ENCODE measurements around the gene HLTF. TPM values are rescaled to one million over a fixed set of nuclear protein-coding genes. Genes with fewer than 3 reads are reported as not detected.
"Not testable (repeated sequence)": the region's sequence is repeated elsewhere in the genome, so short reads cannot be mapped to it uniquely, and the experiment has no call there.

Gene HLTF
- total and polyA plus RNA-seq, 8 donors, result 2.3 to 17.5 (median 11.0) TPM

GRCh38 chr3:148992027-148992634 is 94.2 kb downstream of the HLTF start:
- Histone ChIP-seq H3K9me3 (no peaks in the 10 kb centered on the region), H3K4me1 (peaks cover 0 to 4% (median 0%) of the 10 kb centered on the region in 3 donors), H3K27me3 (no peaks in the 10 kb centered on the region), H3K4me3 (peak overlapping the region; percentile 87 to 95 (median 92)), H3K27ac (peak overlapping the region; percentile 89 to 94 (median 94)), H3K36me3 (peaks cover 0 to 7% (median 0%) of the 10 kb centered on the region in 3 donors)
- intact Hi-C loops (cut with DNase I), result no loop called here
- ATAC-seq (peak; percentile 49 to 65 (median 56)), DNase-seq (peak; percentile 29 to 80 (median 52)), FAIRE-seq (no peak)
- no peak for TF ChIP-seq CTCF (IDR thresholded peaks at IDR 0.05)
- 1 to 2% methylated on average over 27 to 34 of the region's 34 CpGs for WGBS, 2 donors

- H3K27ac ChIP-seq, result peak within 1 kb of the TSS; percentile 89 to 94 (median 94)
- H3K4me1 ChIP-seq, result peaks cover 0 to 4% (median 0%) of the 10 kb centered on the region in 3 donors
- 1% methylated on average over 70 to 91 of the region's 91 CpGs for WGBS, 2 donors
- DNase-seq, result peak; percentile 76 to 92 (median 86)
- peak within 1 kb of the TSS; percentile 87 to 95 (median 92) for H3K4me3 ChIP-seq
- H3K27me3 ChIP-seq, result no peaks in the 10 kb centered on the region
- peaks cover 0 to 3% (median 0%) of the 10 kb centered on the region in 3 donors for H3K36me3 ChIP-seq
- intact Hi-C loops (cut with DNase I), result no loop called here
- no peak for FAIRE-seq
- ATAC-seq, result peak; percentile 93 to 97 (median 95)
- no peaks in the 10 kb centered on the region for H3K9me3 ChIP-seq
- no peak for TF ChIP-seq CTCF (IDR thresholded peaks at IDR 0.05)
Observed at GRCh38 chr3:148991219-148992026, 94.9 kb downstream of the HLTF start, which contains the start of gene GYG1. Gene GYG1 (plus strand): TSS chr3:148991540. CDS start chr3:148991641, 101 bp downstream.

- DNase-seq, result no peak
- WGBS, 2 donors, result 65 to 71% methylated on average over 4 of the region's 4 CpGs
- no peaks in the 10 kb centered on the region for H3K9me3 ChIP-seq
- H3K4me3 ChIP-seq, result no peak overlapping the region
- no peak for TF ChIP-seq CTCF (IDR thresholded peaks at IDR 0.05)
- no peaks in the 10 kb centered on the region for H3K27me3 ChIP-seq
- H3K27ac ChIP-seq, result no peak overlapping the region
- no peak for ATAC-seq
- no peaks in the 10 kb centered on the region for H3K36me3 ChIP-seq
- intact Hi-C loops (cut with DNase I), result no loop called here
- no peak for FAIRE-seq
- peaks cover 0 to 4% (median 0%) of the 10 kb centered on the region in 3 donors for H3K4me1 ChIP-seq
Observed at GRCh38 chr3:148990236-148990635, 96.1 kb downstream of the HLTF start.

GRCh38 chr3:148987551-148987950 is 98.8 kb downstream of the HLTF start:
- 92 to 97% methylated on average over 22 to 29 of the region's 29 CpGs for WGBS, 2 donors
- FAIRE-seq; intact Hi-C loops (cut with DNase I): not testable (repeated sequence)

GRCh38 chr3:148981273-148981672 is 105.1 kb downstream of the HLTF start:
- WGBS, 2 donors, result 44 to 54% methylated on average over 1 of the region's 1 CpG
- DNase-seq (no peak), ATAC-seq (no peak), FAIRE-seq (no peak)
- no peak overlapping the region for H3K27ac ChIP-seq
- no peak overlapping the region for H3K4me3 ChIP-seq
- no peaks in the 10 kb centered on the region for H3K36me3 ChIP-seq
- no peak for TF ChIP-seq CTCF (IDR thresholded peaks at IDR 0.05)
- intact Hi-C loops (cut with DNase I), result no loop called here
- no peaks in the 10 kb centered on the region for H3K9me3 ChIP-seq
- H3K4me1 ChIP-seq, result no peaks in the 10 kb centered on the region
- H3K27me3 ChIP-seq, result no peaks in the 10 kb centered on the region

More at GRCh38 chr3:148987551-148987950, 98.8 kb downstream of the HLTF start:
- not testable (repeated sequence) for H3K27ac ChIP-seq, ATAC-seq, H3K4me3 ChIP-seq, H3K4me1 ChIP-seq, DNase-seq, H3K27me3 ChIP-seq, H3K36me3 ChIP-seq, H3K9me3 ChIP-seq

Other genes with a start within 250 kb of the HLTF start
- 10 to 100 TPM in 1 of 6 donors, 1 to 10 TPM in 5; 3.0 to 10.4 (median 4.9) TPM for gene CPA3, start 221.2 kb downstream of the HLTF start, total RNA-seq
- 1 to 10 TPM; 1.1 to 3.0 TPM for gene CPA3, start 221.2 kb downstream of the HLTF start, polyA plus RNA-seq
- 10 to 100 TPM; 21.5 to 29.1 (median 22.6) TPM for gene GYG1, start 95.0 kb downstream of the HLTF start, total RNA-seq
- gene GYG1, start 95.0 kb downstream of the HLTF start, polyA plus RNA-seq, result 10 to 100 TPM; 22.3 to 37.8 TPM
- 10 to 100 TPM in 2 of 6 donors, 1 to 10 TPM in 4; 6.1 to 18.1 (median 9.1) TPM for gene HPS3, start 43.1 kb upstream of the HLTF start, total RNA-seq
- 1 to 10 TPM; 4.0 to 6.4 TPM for gene HPS3, start 43.1 kb upstream of the HLTF start, polyA plus RNA-seq
- gene CP, start 135.3 kb upstream of the HLTF start, total RNA-seq, result 10 to 100 TPM in 2 of 6 donors, 1 to 10 TPM in 3, under 1 TPM in 1; 0.60 to 19.6 (median 1.8) TPM
- gene CP, start 135.3 kb upstream of the HLTF start, polyA plus RNA-seq, result 1 to 10 TPM; 2.4 to 3.7 TPM
- gene TM4SF18, start 247.1 kb upstream of the HLTF start, total RNA-seq, result 10 to 100 TPM in 1 of 6 donors, 1 to 10 TPM in 5; 3.3 to 10.6 (median 3.9) TPM
- 1 to 10 TPM; 2.4 to 6.4 TPM for gene TM4SF18, start 247.1 kb upstream of the HLTF start, polyA plus RNA-seq

Data from pancreas (tissue), 10 donors.